ENCODE measurements around the gene KRT38.

Gene KRT38

GRCh38 chr17:41394254-41394996, 46.4 kb downstream of the KRT38 start:
- DNase-seq (ENCODE audit: extremely low read depth, low read depth): no peak
- H3K4me3 ChIP-seq (replicated peaks; ENCODE audit: low read depth, low read length): no peak overlapping the region
- TF ChIP-seq CTCF (IDR thresholded peaks at IDR 0.05; ENCODE audit: low read depth, low read length, missing control alignments): no peak

- no peak for DNase-seq (ENCODE audit: extremely low read depth, low read depth)
- TF ChIP-seq CTCF (IDR thresholded peaks at IDR 0.05; ENCODE audit: low read depth, low read length, missing control alignments): no peak
- H3K4me3 ChIP-seq (replicated peaks; ENCODE audit: low read depth, low read length): no peak overlapping the region
These were observed 47.0 kb downstream of the KRT38 start for GRCh38 chr17:41393826-41394225.

- no peak overlapping the region for H3K4me3 ChIP-seq (replicated peaks; ENCODE audit: low read depth, low read length)
- no peak for TF ChIP-seq CTCF (IDR thresholded peaks at IDR 0.05; ENCODE audit: low read depth, low read length, missing control alignments)
- no peak for DNase-seq (ENCODE audit: extremely low read depth, low read depth)
These were observed 47.5 kb downstream of the KRT38 start for GRCh38 chr17:41393294-41393693.

- no peak overlapping the region for H3K4me3 ChIP-seq (replicated peaks; ENCODE audit: low read depth, low read length)
- DNase-seq (ENCODE audit: extremely low read depth, low read depth): no peak
- TF ChIP-seq CTCF (IDR thresholded peaks at IDR 0.05; ENCODE audit: low read depth, low read length, missing control alignments): no peak
These were observed 48.5 kb downstream of the KRT38 start for GRCh38 chr17:41392278-41392677.

- no peak for DNase-seq (ENCODE audit: extremely low read depth, low read depth)
- H3K4me3 ChIP-seq (replicated peaks; ENCODE audit: low read depth, low read length): no peak overlapping the region
- TF ChIP-seq CTCF (IDR thresholded peaks at IDR 0.05; ENCODE audit: low read depth, low read length, missing control alignments): no peak
These were observed 49.2 kb downstream of the KRT38 start for GRCh38 chr17:41391535-41391934.

GRCh38 chr17:41390411-41390938, 50.3 kb downstream of the KRT38 start:
- no peak for TF ChIP-seq CTCF (IDR thresholded peaks at IDR 0.05; ENCODE audit: low read depth, low read length, missing control alignments)

More at GRCh38 chr17:41390411-41390938, 50.3 kb downstream of the KRT38 start:
- no peak for DNase-seq (ENCODE audit: extremely low read depth, low read depth)
- H3K4me3 ChIP-seq (replicated peaks; ENCODE audit: low read depth, low read length): no peak overlapping the region
